DMS53 (cell line): ENCODE results near the gene TPRX1.
"Not testable (repeated sequence)": the region's sequence is repeated elsewhere in the genome, so short reads cannot be mapped to it uniquely, and the experiment has no call there.

Experiments used
- DNase-seq: peaks from one replicate; lab custom pipeline; 2025; lab: John Stamatoyannopoulos, UW

Gene TPRX1, protein sequence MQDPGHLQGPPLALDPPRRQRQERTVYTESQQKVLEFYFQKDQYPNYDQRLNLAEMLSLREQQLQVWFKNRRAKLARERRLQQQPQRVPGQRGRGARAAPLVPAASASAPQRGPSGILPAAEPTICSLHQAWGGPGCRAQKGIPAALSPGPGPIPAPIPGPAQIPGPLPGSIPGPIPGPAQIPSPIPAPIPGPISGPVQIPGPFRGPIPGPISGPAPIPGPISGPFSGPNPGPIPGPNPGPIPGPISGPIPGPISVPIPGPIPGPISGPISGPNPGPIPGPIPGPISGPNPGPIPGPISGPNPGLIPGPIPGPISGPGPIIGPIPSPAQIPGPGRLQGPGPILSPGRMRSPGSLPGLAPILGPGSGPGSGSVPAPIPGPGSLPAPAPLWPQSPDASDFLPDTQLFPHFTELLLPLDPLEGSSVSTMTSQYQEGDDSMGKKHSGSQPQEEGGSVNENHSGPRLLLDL

DNA sequence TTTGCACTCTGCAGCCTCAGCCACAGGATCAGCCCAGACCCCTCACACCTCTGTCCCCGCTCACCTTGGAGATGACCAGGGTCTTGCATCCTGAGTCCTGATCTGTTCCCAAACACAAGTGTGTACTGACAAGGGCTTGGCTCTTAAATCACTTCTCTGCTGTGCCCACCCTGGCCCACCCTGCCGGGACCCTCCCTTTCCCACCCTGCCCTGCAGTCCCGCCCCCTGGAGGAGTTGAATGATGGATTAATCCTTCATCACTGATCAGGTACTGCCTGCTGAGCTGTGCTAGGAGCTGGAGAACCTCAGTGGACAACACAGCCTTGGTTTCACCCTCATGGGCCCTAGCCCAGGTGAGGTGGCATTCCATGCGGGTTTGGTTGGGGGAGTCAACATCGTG lies at the start of gene TPRX1:
Gene TPRX1 (minus strand): TSS at position 101 of the 400 bp plus-strand sequence. CDS start 12 bp downstream, at position 89.
- DNase-seq = not testable (repeated sequence)

GRCh38 chr19:47853003-47853402 lies 48.7 kb upstream of the TPRX1 start:
- DNase-seq = no peak

DNA sequence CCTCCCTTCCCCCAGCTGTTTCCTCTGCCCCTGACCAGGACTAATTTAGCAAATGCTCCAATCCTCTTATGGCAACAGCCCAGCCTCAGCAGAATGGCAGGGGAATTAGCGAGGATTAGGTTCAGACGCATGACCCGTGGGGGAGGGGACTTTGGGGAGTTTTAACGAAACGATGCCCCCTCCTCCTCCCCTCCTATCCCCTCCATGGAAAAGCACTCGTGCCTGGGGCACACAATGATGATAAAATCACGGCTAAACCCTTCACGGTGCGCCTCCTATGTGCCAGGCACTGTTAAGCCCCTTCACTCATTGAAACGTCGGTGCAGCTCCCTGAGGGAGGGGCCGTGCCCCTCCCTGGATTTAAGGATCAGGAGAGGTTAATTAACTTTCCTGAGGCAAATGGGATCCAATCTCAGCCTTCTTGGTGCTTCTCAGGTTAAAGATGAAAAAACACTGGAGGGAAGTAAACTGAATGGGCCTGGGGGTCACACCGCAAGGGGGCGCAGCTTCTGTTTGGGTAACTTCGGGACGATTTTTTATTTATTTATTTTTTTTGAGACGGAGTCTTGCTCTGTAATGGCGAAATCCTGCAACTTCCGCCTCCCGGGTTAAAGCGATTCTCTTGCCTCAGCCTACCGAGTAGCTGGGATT lies 44.6 kb upstream of the TPRX1 start:
- DNase-seq = no peak

DNA sequence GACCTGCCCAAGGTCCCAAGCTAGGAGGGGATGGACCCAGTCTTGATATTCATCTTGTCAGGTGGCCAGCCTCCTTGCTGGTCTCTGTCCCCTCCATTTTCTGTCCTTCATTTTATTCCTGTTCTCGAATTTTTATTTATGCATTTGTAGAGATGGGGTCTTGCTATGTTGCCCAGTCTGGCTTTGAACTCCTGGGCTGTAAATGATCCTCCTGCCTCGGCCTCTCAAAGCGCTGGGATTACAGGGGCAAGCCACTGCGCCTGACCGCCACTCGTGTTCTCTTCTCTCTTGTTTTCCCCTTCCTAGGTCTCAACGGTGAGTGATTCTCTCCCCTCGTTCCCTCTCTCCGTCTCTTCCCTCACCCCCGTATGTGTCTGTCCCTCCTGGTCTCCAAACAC lies 44.1 kb upstream of the TPRX1 start:
- no peak for DNase-seq

DNA sequence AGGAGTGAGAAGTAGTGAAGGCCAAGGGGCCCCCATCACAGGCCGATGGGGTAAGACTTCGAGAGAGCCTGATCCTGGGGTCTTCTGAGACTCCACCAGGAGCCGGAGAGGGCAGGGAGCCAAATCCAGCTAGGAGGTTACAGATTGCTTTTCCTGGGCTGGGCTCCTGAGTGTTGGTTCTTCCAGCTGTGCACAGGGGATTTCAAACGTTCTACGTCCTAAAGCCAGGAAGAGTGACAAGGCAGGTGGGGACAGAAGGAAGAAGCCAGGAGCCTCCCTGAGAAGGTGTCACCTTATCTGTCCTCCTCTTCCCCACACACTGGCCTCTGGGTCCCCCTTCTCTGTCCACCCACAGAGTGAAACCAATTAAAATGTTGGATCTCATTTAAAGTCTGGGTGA lies 38.6 kb upstream of the TPRX1 start:
- no peak for DNase-seq

- no peak for DNase-seq
Measured at GRCh38 chr19:47839913-47840312, 35.6 kb upstream of the TPRX1 start.

- no peak for DNase-seq
Measured at GRCh38 chr19:47839411-47839810, 35.1 kb upstream of the TPRX1 start.

DNA sequence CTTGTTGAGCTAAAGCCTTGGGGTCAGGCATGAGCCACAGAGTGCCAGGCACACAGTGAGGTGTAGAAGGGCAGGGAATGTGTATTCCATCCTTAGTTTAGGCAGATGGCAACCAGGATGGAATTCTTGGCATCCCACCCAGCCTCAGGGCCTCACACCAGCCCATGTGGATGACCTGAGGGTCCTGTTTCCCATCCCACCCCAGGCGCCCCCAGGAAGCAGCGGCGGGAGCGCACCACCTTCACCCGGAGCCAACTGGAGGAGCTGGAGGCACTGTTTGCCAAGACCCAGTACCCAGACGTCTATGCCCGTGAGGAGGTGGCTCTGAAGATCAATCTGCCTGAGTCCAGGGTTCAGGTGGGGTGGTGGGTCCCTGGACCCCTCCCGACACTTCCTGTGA lies 31.7 kb upstream of the TPRX1 start:
- no peak for DNase-seq

DNA sequence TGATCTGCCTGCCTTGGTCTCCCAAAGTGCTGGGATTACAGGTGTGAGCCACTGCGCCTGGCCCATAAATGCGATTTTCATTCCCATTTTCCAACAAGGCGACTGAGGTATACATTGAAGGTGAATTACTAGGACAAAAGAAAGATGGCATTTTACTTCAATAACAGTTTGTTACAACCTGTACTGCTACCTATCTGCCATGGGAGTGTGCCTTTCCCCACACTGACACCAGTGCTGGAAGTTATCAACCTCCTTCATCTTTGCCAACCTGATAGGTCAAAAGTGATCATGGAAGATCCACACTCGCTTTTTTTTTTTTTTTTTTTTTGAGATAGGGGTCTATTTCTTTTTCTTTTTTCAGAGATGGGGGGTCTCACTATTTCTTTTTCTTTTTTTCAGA lies 28.4 kb upstream of the TPRX1 start:
- no peak for DNase-seq

DNA sequence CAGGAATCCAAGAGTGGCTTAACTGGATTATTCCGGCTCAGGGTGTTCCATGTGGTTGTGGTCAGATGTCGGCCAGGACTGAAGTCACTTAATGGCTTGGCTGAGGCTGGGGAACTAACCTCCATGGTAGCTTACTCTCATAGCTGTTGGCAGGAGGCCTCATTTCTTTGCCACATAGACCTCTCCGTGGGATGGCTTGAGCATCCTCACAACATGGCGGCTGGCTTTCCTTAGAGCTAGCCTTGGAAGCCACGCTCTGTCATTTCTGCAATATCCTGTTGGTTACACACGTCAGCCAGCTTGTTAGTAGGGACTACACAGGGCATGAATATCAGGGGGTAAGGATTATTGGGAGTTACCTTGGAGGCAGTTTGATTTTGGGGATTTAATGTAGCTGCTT lies 22.4 kb upstream of the TPRX1 start:
- no peak for DNase-seq

DNA sequence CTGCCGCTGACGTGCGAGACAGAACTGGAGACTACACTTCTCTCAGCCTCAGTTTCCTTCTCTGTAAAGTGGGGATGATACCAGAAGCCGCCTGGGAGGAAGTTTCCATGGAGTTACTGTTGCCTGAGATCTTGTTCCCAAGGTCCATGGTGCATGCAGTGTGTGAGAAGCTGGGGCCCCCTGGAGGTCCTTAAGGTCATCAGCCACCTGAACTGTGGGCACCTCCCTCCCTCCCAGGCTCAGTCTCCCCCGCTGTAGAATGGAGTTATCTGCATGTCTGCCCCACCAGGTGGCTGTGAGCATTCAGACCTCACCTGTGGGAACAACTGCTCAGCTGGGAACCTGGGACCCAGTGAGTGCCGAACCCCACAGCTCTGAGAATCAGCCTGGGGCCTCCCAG lies 20.0 kb upstream of the TPRX1 start:
- no peak for DNase-seq

DNA sequence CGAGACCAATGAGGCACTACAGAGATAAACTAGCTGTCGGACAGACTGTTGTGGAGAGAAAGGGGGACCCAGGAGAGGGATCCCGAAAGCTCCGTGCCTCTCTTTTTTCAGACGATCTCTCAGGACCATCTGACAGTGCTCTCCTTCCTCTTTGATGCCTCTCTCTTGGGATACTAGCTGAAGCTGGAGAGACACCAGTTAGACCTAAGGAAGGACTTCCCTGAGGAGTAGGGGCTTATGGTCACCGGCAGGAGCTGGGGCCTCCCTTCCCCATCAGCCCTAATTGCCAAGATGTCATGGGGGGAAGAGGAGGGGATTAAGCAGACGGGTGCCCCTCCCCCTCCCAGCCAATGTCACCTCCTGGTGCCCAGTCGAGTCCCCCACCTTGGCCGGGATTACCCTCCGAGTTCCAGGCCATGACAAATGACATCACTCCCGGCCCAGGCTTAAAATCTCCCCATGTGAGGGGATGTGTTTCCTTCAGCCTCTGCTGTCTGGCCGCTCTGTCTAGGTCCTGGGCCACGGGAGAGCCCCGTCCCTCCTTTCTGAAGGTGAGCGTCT lies 17.2 kb upstream of the TPRX1 start, which contains the start of gene CRX:
Gene CRX (plus strand): TSS at position 478 of the 561 bp plus-strand sequence. CDS start 12,507 bp downstream, outside the sequence.
- DNase-seq = no peak

GRCh38 chr19:47820410-47820809 lies 16.1 kb upstream of the TPRX1 start:
- DNase-seq = no peak

DNA sequence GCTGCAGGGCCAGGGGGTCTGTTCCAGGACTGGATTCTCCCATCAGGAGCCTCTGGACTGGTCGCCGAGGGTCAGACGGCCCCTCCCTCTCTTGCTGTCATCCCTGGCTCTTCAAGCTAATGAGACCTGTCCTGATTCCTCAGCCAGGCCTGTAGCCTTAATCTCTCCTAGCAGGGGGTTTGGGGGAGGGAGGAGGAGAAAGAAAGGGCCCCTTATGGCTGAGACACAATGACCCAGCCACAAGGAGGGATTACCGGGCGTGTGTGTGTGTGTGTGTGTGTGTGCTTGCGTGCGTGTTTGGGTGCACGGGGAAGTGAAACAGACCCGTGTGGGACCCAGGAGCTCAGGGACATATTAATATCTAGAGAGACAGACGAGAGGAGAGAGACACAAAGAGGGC lies 15.5 kb upstream of the TPRX1 start:
- DNase-seq = no peak

- DNase-seq = not testable (repeated sequence)
Measured at GRCh38 chr19:47818221-47818620, 13.9 kb upstream of the TPRX1 start.

DNA sequence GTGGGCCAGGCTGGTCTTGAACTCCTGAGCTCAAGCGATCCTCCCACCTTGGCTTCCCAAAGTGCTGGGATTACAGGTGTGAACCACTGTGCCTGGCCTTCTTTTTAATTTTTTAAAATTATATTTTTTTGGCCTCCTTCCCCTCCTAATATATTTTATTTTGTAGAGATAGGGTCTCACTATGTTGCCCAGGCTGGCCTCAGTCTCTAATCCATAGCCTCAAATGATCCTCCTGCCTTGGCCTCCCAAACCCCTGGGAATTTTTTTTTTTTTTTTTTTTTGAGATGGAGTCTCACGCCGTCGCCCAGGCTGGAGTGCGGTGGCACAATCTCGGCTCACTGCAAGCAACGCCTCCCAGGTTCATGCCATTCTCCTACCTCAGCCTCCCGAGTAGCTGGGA lies 11.9 kb upstream of the TPRX1 start:
- not testable (repeated sequence) for DNase-seq

- DNase-seq = no peak
Measured at GRCh38 chr19:47813995-47814328, 9.6 kb upstream of the TPRX1 start.

DNA sequence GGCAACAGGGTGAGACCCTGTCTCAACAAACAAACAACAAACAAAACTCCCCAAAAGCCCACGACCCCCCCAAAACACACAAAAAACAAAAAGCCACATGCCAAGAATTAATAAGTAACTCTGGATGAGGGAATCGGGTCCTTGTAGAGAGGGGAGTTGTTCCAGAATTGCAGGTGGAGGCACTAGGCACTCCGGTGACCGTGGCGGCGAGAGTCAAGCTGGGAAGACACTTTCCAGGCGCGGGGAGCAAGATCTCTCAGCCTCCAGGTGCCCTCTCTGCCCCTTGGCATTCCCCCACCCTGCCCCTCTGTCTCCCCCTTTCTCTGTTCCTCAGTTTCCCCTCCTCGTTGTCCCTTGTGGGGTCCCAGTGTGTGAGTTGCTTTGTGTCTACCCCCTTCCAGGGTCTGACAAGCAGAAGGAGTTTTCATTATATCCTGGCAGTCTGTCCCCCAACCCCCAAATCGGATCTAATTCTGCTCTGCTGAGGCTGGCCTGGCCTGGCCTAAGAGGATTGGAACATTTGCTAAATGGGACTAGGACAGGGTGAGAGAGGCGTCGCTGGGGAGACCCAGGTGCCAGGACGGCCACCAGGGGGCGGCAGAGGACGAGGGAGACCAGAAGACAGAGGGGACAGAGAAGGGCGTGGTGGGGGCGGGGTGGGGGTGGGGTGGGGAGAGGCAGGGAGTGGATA lies 9.1 kb upstream of the TPRX1 start:
- peak; percentile 67 for DNase-seq

- DNase-seq = no peak
Measured at GRCh38 chr19:47806435-47806834, 2.1 kb upstream of the TPRX1 start.

- DNase-seq = no peak
Measured at GRCh38 chr19:47805313-47805712, 962 bp upstream of the TPRX1 start.

- not testable (repeated sequence) for DNase-seq
Measured at GRCh38 chr19:47803671-47804070, 680 bp downstream of the TPRX1 start.

- not testable (repeated sequence) for DNase-seq
Measured at GRCh38 chr19:47803148-47803547, 1.2 kb downstream of the TPRX1 start.
